Retinal pigment epithelial cell (primary cell): ENCODE measurements around the gene SLC6A13.

Source experiments
- DNase-seq: peaks from one replicate; pipeline ENCODE4 v3.0.0-alpha.2; 2010; ENCODE audit warnings: low read depth
- H3K4me3 ChIP-seq: 2 replicates; pipeline ENCODE4 v1.5.1; 2011; ENCODE audit warnings: mild to moderate bottlenecking, low read length, control low read depth, moderate library complexity
- TF ChIP-seq, protein P1 (sequence below): conservative IDR thresholded peaks from 2 replicates; pipeline ENCODE4 v1.5.1; 2011; ENCODE audit warnings: low read depth, low read length, control low read depth, inconsistent platforms

The SLC6A13 gene

DNA sequence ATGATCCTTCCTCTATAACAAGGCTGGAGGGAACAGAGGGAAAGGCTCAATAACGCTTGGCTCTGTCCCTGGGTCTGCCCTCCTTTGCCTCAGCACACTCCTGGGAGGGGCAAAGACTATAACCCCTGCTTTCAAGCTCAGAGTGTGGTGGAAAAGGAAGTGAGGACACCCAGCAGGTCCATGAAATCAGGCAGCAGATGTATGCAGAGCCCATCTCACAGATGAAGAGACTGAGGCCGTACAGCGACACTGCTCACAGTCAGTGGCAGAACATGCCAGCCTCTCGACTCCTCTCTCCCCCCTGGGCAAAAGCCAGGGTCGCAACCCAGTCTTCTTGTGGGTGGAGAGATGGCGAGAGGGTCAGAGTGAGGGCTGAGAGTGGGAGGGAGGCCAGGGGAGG, 88.5 kb downstream of the SLC6A13 start:
- DNase-seq: no peak
- TF ChIP-seq, protein P1, sequence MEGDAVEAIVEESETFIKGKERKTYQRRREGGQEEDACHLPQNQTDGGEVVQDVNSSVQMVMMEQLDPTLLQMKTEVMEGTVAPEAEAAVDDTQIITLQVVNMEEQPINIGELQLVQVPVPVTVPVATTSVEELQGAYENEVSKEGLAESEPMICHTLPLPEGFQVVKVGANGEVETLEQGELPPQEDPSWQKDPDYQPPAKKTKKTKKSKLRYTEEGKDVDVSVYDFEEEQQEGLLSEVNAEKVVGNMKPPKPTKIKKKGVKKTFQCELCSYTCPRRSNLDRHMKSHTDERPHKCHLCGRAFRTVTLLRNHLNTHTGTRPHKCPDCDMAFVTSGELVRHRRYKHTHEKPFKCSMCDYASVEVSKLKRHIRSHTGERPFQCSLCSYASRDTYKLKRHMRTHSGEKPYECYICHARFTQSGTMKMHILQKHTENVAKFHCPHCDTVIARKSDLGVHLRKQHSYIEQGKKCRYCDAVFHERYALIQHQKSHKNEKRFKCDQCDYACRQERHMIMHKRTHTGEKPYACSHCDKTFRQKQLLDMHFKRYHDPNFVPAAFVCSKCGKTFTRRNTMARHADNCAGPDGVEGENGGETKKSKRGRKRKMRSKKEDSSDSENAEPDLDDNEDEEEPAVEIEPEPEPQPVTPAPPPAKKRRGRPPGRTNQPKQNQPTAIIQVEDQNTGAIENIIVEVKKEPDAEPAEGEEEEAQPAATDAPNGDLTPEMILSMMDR: no peak
- no peak overlapping the region for H3K4me3 ChIP-seq

GRCh38 chr12:172732-173161, 89.9 kb downstream of the SLC6A13 start:
- TF ChIP-seq, protein P1: no peak
- no peak overlapping the region for H3K4me3 ChIP-seq
- DNase-seq: no peak

DNA sequence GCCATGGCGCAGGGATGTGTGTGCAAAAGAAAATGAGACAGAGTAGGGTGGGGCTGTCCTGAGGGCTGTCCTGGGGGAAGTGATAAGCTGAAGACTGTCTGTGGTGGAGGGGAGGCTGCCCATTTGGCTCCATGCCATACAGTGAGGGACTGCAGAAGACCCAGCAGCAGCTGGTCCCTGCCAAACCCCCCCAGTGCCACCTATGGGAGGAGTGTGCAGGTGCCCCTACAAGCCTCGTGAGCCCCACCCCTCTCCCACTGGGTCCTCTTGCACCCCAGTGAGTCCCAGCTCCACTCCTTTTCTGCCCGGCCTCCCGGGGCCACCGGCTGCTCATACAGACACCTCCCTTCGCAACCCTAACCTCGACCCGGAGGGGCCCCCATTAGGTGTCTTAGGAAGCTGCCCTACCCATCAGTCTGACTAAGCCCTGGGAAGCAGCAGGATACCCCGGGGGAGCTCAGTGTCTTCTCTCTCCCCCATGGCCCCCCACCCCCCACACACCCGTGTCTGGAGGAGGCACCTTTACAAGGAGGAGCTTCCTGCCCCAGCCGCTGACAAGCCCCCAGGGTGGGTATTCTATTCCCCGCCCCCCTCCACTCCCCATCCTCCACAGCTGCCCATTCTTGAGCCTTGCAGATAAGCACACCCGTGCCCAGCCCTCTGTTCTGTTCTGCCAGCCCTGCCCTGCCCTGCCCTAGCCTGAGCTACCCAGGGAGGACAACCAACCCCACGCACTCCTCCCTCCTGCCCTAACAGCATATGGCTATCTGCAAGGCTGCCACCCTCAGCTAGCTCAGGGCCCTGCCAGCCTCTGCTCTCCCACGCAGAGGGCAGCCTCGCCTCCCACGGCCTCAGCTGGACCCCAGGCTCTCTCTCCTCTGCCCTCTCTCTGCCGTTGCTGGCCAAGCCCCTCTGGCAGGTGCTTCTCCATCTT, 90.6 kb downstream of the SLC6A13 start:
- H3K4me3 ChIP-seq: no peak overlapping the region
- TF ChIP-seq, protein P1: no peak
- no peak for DNase-seq

DNA sequence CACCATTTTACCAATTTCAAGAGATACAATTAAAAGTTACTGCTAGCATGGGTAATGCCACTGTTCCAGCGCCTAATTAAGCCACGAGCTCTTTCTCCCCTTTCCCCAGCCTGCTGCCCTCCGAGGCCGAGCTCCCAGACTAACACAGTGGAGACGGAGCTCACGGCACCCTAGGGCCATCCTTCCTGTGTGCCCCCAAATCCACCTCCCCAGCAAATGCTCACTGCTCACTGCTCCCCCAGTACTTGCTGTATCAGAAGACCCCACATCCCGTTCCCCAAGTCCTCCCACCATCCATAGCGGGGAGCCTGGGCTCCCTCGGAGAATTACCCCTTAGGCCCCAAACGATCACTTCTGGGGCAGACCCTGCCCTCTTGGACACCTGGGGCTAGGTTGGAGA, 91.4 kb downstream of the SLC6A13 start:
- H3K4me3 ChIP-seq: no peak overlapping the region
- TF ChIP-seq, protein P1: no peak
- DNase-seq: no peak
